Measurements from ENCODE around the gene MOCOS. TPM values are rescaled to one million over a fixed set of nuclear protein-coding genes. Genes with fewer than 3 reads are reported as not detected.

Gene MOCOS
- total RNA-seq, 2 experiments from 2014 or later = 0.13 to 0.18 TPM

- Mint-ChIP-seq H3K27me3 (peaks cover 28% of the 10 kb centered on the region), H3K4me1 (ENCODE audit: low read depth) (no peaks in the 10 kb centered on the region), H3K9me3 (peaks cover 5% of the 10 kb centered on the region), H3K36me3 (ENCODE audit: low read depth) (no peaks in the 10 kb centered on the region), H3K27ac (no peak overlapping the region), H3K4me3 (no peak overlapping the region)
- DNase-seq (no peak), ATAC-seq (no peak)
- POLR2A ChIA-PET = no interaction called here
- intact Hi-C loops (cut with micrococcal nuclease) = no loop called here
- no peak for TF ChIP-seq CTCF (IDR thresholded peaks at IDR 0.05)
- CTCF ChIA-PET = no interaction called here
These were observed 62.1 kb downstream of the MOCOS start for GRCh38 chr18:36249392-36249791.

- H3K36me3 Mint-ChIP-seq (ENCODE audit: low read depth) = no peaks in the 10 kb centered on the region
- no peaks in the 10 kb centered on the region for H3K4me1 Mint-ChIP-seq (ENCODE audit: low read depth)
- no peak overlapping the region for H3K27ac Mint-ChIP-seq
- TF ChIP-seq CTCF (IDR thresholded peaks at IDR 0.05) = no peak
- no peak for ATAC-seq
- no peak overlapping the region for H3K4me3 Mint-ChIP-seq
- H3K9me3 Mint-ChIP-seq = peaks cover under 1% of the 10 kb centered on the region
- CTCF ChIA-PET = no interaction called here
- POLR2A ChIA-PET = no interaction called here
- no peak for DNase-seq
- peaks cover 20% of the 10 kb centered on the region for H3K27me3 Mint-ChIP-seq
- intact Hi-C loops (cut with micrococcal nuclease) = no loop called here
These were observed 63.5 kb downstream of the MOCOS start for GRCh38 chr18:36250827-36251226.

GRCh38 chr18:36255072-36255698, 67.9 kb downstream of the MOCOS start:
- Mint-ChIP-seq H3K4me1 (ENCODE audit: low read depth) (no peaks in the 10 kb centered on the region), H3K27ac (no peak overlapping the region), H3K27me3 (peaks cover 8% of the 10 kb centered on the region), H3K9me3 (no peaks in the 10 kb centered on the region), H3K36me3 (ENCODE audit: low read depth) (no peaks in the 10 kb centered on the region), H3K4me3 (no peak overlapping the region)
- ChIA-PET POLR2A (no interaction called here), CTCF (no interaction called here)
- no peak for ATAC-seq
- intact Hi-C loops (cut with micrococcal nuclease) = no loop called here
- TF ChIP-seq CTCF (IDR thresholded peaks at IDR 0.05) = no peak
- DNase-seq = no peak

- ChIA-PET CTCF (no interaction called here), POLR2A (no interaction called here)
- no peaks in the 10 kb centered on the region for H3K36me3 Mint-ChIP-seq (ENCODE audit: low read depth)
- DNase-seq (no peak), ATAC-seq (no peak)
- no peak overlapping the region for H3K27ac Mint-ChIP-seq
- H3K9me3 Mint-ChIP-seq = no peaks in the 10 kb centered on the region
- H3K27me3 Mint-ChIP-seq = peaks cover 7% of the 10 kb centered on the region
- H3K4me3 Mint-ChIP-seq = no peak overlapping the region
- no peaks in the 10 kb centered on the region for H3K4me1 Mint-ChIP-seq (ENCODE audit: low read depth)
- TF ChIP-seq CTCF (IDR thresholded peaks at IDR 0.05) = no peak
- intact Hi-C loops (cut with micrococcal nuclease) = no loop called here
These were observed 68.8 kb downstream of the MOCOS start for GRCh38 chr18:36256094-36256493.

- Mint-ChIP-seq H3K4me3 (no peak overlapping the region), H3K27ac (no peak overlapping the region), H3K27me3 (peaks cover 6% of the 10 kb centered on the region), H3K4me1 (ENCODE audit: low read depth) (no peaks in the 10 kb centered on the region), H3K9me3 (no peaks in the 10 kb centered on the region), H3K36me3 (ENCODE audit: low read depth) (no peaks in the 10 kb centered on the region)
- ChIA-PET POLR2A (no interaction called here), CTCF (interaction anchor here (0.7 kb wide), 1 partner anchor 245 kb away, joined by 3 read pairs; no protein-coding TSS in a partner anchor)
- DNase-seq = no peak
- TF ChIP-seq CTCF (IDR thresholded peaks at IDR 0.05) = no peak
- intact Hi-C loops (cut with micrococcal nuclease) = no loop called here
- ATAC-seq = no peak
These were observed 75.7 kb downstream of the MOCOS start for GRCh38 chr18:36262971-36263370.

Data from activated CD8-positive, alpha-beta T cell treated with anti-CD3 and anti-CD28 coated beads for 36 hours (primary cell).